DMS114 treated with DMSO at 0.1 percent for 48 hours (cell line): ENCODE data around the gene ZNF597.
"Not testable (repeated sequence)": the region's sequence is repeated elsewhere in the genome, so short reads cannot be mapped to it uniquely, and the experiment has no call there.

ENCODE experiments used
- DNase-seq: peaks from one replicate; lab custom pipeline; 2025; ENCODE audit not compliant: unreplicated experiment; lab: John Stamatoyannopoulos, UW

The ZNF597 gene

GRCh38 chr16:3475604-3476375 is 32.5 kb upstream of the ZNF597 start:
- no peak for DNase-seq

GRCh38 chr16:3474870-3475269 is 31.6 kb upstream of the ZNF597 start:
- DNase-seq = not testable (repeated sequence)

- DNase-seq = no peak
These were observed 31.0 kb upstream of the ZNF597 start for GRCh38 chr16:3474136-3474779.

- DNase-seq = not testable (repeated sequence)
These were observed 30.3 kb upstream of the ZNF597 start for GRCh38 chr16:3473596-3473943.

GRCh38 chr16:3472878-3473595 is 29.7 kb upstream of the ZNF597 start:
- DNase-seq = no peak

- DNase-seq = no peak
These were observed 28.3 kb upstream of the ZNF597 start for GRCh38 chr16:3471518-3472176.

- no peak for DNase-seq
These were observed 27.4 kb upstream of the ZNF597 start for GRCh38 chr16:3470723-3471122.

GRCh38 chr16:3469736-3470135 is 26.4 kb upstream of the ZNF597 start:
- no peak for DNase-seq

GRCh38 chr16:3468501-3468900 is 25.2 kb upstream of the ZNF597 start:
- DNase-seq = no peak

- DNase-seq = no peak
These were observed 24.6 kb upstream of the ZNF597 start for GRCh38 chr16:3467921-3468320.

- no peak for DNase-seq
These were observed 23.9 kb upstream of the ZNF597 start for GRCh38 chr16:3467182-3467581.

GRCh38 chr16:3465911-3466584 is 22.7 kb upstream of the ZNF597 start:
- DNase-seq = no peak

- no peak for DNase-seq
These were observed 22.0 kb upstream of the ZNF597 start for GRCh38 chr16:3465301-3465700.

GRCh38 chr16:3461151-3461550 is 17.8 kb upstream of the ZNF597 start:
- DNase-seq = no peak

- DNase-seq = no peak
These were observed 17.3 kb upstream of the ZNF597 start for GRCh38 chr16:3460585-3460984.

GRCh38 chr16:3460121-3460520 is 16.8 kb upstream of the ZNF597 start:
- DNase-seq = no peak

GRCh38 chr16:3459401-3460090 is 16.2 kb upstream of the ZNF597 start:
- DNase-seq = no peak

GRCh38 chr16:3458852-3459361 is 15.6 kb upstream of the ZNF597 start:
- no peak for DNase-seq

GRCh38 chr16:3458278-3458851 is 15.1 kb upstream of the ZNF597 start:
- DNase-seq = no peak
